GM19452 (cell line): Measurements from ENCODE around the gene CAMK2D.

Experiments used
- ATAC-seq: cut with Tn5 transposase; IDR thresholded peaks from one replicate; pipeline ENCODE4 v1.9.1; 2021; ENCODE audit not compliant: unreplicated experiment

Gene CAMK2D

GRCh38 chr4:113537628-113538027, 223.9 kb downstream of the CAMK2D start:
- ATAC-seq, result no peak

DNA sequence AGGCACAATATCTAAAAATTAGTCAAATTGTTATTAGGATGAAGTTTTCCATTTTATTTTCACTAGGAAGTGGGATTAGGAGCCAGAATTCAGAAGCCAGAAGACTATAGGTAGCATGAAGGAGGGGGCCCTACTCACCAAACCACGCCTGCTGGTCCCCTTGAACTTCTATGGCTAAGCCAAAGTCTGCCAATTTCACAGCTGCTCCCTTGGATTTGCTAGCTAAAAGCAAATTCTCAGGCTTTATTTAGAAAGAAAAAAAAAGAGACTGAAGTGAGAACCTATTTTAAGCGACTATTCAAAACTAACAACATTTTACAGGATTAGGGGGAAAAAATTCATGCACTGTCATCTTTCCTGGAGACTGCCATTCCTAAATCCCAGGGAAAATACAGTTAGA, 224.3 kb downstream of the CAMK2D start:
- no peak for ATAC-seq

- no peak for ATAC-seq
Measured at GRCh38 chr4:113534711-113535110, 226.8 kb downstream of the CAMK2D start.

- ATAC-seq, result no peak
Measured at GRCh38 chr4:113531572-113531971, 230.0 kb downstream of the CAMK2D start.

- no peak for ATAC-seq
Measured at GRCh38 chr4:113528395-113528794, 233.1 kb downstream of the CAMK2D start.

GRCh38 chr4:113525521-113525920, 236.0 kb downstream of the CAMK2D start:
- no peak for ATAC-seq

DNA sequence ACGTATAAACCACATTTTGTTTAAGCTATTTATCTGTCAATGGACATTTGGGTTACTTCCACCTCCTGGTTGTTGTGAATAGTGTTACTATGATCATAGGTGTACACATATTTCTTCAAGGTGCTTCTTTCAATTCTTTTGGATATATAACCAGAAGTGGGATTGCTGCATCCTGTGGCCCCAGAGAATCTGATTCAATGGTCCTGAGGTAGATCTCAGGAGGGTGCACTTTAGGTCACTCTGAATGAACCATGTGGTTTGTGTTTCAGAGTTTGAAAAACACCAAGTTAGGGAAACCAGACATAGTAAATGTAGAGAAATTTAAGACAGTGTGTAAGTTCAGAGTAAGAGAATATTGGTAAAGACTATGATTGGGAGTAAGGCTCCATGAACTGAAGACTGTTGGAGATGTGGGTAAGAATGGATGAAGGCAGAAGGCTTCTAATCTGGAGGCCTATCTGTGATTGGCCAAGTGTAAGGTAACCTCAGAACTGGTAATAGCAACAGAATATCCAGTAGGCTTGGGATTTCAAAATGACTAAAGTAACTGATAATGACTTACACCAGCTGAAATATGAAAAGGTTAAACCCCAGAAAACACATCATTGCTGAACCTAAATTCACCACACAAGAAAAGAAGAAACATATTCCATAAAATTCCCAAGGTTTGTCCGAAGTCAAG, 236.9 kb downstream of the CAMK2D start:
- peak; percentile 41 for ATAC-seq

GRCh38 chr4:113524096-113524495, 237.4 kb downstream of the CAMK2D start:
- ATAC-seq, result peak; percentile 91

GRCh38 chr4:113522433-113522832, 239.1 kb downstream of the CAMK2D start:
- ATAC-seq, result no peak

GRCh38 chr4:113513382-113513781, 248.2 kb downstream of the CAMK2D start:
- ATAC-seq, result no peak

DNA sequence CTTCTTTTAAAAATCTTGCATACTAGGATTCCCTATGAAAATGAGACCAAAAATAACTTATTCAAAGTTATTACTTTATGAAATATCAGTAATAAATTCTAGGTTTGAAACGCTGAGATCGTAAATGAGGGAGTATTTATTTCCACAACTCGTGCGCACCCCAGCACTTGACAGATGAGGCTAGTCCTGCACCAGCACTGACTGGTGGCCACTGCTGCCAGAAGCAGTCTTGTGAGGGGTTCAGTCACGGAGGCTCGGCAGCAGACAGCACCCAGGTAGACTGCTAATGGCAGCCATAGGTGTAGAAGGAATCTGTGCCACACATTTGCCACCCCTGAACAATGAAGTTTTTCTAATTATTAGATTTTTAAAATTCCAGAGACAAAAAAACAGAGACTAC, 248.7 kb downstream of the CAMK2D start:
- no peak for ATAC-seq

- ATAC-seq, result no peak
Measured at GRCh38 chr4:113511944-113512343, 249.6 kb downstream of the CAMK2D start.

- ATAC-seq, result no peak
Measured at GRCh38 chr4:113509851-113510250, 251.7 kb downstream of the CAMK2D start.

DNA sequence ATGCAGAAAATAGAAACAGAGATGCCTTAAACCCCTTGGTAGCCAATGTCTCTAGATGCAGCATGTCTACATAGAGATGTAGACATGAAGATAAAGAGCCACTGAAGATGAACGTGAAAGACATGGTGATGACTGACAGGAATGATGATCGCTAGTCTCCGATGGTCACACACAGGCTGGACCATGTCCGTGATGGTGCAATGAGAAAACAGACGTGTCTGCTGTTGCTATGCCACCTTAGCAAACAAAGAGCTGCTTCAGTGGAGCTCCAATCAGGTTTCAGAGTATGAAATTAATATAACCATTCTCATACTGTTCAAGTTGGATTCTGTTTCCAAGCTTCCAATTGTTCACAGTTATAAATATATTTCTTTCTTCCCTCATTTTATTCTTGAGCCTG, 256.5 kb downstream of the CAMK2D start:
- no peak for ATAC-seq

DNA sequence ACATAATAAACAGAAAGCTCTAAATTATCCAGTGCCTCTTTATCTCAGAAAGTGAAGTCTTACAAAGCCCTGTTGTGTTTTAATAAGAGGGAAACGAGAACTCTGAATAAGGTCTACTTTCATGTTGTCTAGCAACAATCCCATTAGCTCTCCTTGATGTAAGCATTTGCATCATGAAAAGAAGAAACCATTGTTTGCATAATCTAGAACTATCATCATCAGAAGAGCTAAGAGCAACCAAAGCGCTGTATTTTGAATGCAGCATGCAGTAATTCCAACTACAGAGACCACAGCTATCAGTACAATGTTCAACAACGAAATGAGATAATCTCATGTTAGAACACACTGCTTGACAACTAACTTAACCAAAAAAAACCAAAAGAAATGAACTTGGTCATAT, 257.1 kb downstream of the CAMK2D start:
- no peak for ATAC-seq

- no peak for ATAC-seq
Measured at GRCh38 chr4:113503691-113504090, 257.8 kb downstream of the CAMK2D start.

GRCh38 chr4:113502906-113503305, 258.6 kb downstream of the CAMK2D start:
- no peak for ATAC-seq

DNA sequence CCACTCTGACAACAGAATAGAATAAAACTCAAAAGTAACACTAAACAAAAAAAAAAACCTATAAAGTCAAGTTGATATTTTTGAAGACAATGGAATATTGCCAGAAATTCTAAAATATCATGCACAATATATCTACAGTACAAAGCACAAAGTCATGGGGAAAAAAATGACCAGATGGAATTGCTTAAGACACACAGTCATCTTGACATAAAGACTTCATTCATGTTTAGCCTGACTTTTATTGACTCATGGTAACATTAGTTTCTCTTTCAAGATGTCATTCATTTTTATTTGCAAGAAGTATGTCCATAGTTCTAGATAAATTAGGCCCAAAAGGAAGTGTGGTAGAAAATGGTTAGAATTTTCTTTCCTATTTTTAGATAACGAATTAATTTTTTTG, 259.1 kb downstream of the CAMK2D start:
- ATAC-seq, result no peak

DNA sequence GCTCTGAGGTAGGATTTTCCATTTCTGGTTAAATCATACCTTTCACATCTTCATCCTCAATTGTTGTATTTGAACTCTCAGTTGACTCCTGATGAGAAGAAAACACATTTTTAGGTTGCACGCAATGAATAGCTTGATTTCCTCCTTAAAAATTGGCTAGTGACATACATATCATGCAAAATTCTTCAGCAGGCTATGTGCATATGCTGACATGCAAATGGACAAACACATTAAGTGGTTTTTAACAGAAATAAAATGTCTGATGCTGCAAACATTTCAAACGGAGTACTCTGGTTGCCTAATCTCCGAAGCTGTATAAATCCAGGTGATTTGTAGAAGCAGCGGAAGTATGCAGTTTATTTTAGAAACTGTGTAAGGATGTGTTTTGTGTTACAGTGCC, 261.1 kb downstream of the CAMK2D start:
- no peak for ATAC-seq

DNA sequence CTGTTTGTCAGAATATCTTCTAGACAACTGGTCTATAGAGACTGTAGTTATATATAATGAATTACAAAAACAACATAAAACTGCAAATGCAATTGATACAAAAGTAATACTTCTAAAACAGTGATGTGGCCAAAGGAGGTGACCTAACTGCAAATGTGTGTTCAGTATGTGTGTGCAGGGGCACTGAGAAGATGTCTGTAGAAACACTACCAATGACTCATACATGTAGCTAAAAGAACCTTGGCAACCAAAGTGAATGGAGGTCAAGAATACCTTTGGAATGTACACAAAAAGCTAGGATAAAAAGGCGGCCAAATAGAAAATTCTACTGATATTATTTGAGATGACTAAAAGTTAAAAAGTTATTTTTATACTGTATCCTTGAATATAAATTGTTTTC, 261.8 kb downstream of the CAMK2D start:
- ATAC-seq, result no peak

GRCh38 chr4:113499166-113499565, 262.4 kb downstream of the CAMK2D start:
- no peak for ATAC-seq

GRCh38 chr4:113497154-113497884, 264.2 kb downstream of the CAMK2D start:
- ATAC-seq, result no peak

DNA sequence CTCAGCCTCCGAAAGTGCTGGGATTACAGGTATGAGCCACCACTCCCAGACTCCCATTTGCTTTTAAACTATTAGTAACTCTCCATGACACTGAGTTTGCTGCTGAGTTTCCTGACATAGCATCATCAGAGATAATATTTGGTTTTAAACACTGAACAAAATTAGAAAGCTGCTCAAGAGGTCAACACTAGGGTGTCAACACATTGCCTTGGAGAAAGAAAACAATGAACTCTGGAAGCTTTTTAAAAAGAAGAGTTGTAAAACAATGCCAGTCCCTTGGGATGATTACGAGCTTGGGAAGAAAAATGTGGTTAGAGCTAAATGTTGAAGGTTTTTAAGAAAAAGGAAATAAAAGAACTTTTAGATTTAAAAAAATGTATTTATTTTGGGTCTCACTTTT, 264.8 kb downstream of the CAMK2D start:
- no peak for ATAC-seq
